Measurements from ENCODE around the gene GLRA1.

- no peak for TF ChIP-seq MAX (IDR thresholded peaks at IDR 0.05; ENCODE audit: low read depth, low read length)
- TF ChIP-seq CTCF (IDR thresholded peaks at IDR 0.05; ENCODE audit: low read depth, low read length), result no peak
- TF ChIP-seq POLR2A (IDR thresholded peaks at IDR 0.05; ENCODE audit: extremely low read depth, insufficient read length), result no peak
- TF ChIP-seq MYC (IDR thresholded peaks at IDR 0.05; ENCODE audit: low read depth, low read length), result no peak
Measured at GRCh38 chr5:151905557-151905961, 19.1 kb downstream of the GLRA1 start.
